ENCODE results near the gene PAFAH1B1. TPM values are rescaled to one million over a fixed set of nuclear protein-coding genes. Genes with fewer than 3 reads are reported as not detected.
A peak's percentile ranks its signal among the peaks of the same experiment; 100 is the strongest.

The PAFAH1B1 gene
- total RNA-seq, 2 donors from 2014 or later = 39.7 to 60.3 TPM

- WGBS, 2 donors = 91 to 93% methylated on average over 15 to 16 of the region's 16 CpGs
- H3K27ac ChIP-seq = no peak overlapping the region
- intact Hi-C loops (cut with DNase I) = loop anchor here (10.0 kb wide), 1 partner anchor 109 kb away; the partner anchor contains the start of gene PAFAH1B1
- H3K9me3 ChIP-seq = no peaks in the 10 kb centered on the region
- peaks cover 6 to 34% of the 10 kb centered on the region in 2 donors for H3K36me3 ChIP-seq (replicated peaks in 1 of 2; ENCODE audit: insufficient read depth in 1 of 2, low read depth in 2 of 2)
- no peak for TF ChIP-seq POLR2A (IDR thresholded peaks at IDR 0.05)
- TF ChIP-seq CTCF (IDR thresholded peaks at IDR 0.05) = no peak
- H3K27me3 ChIP-seq = no peaks in the 10 kb centered on the region
- peaks cover 30% of the 10 kb centered on the region for H3K4me1 ChIP-seq
- no peak overlapping the region for H3K4me3 ChIP-seq
- DNase-seq (peak in 1 of 4 donors; percentile 9), ATAC-seq (no peak)
These were observed 110.2 kb downstream of the PAFAH1B1 start for GRCh38 chr17:2703606-2704005.

- H3K27ac ChIP-seq = no peak overlapping the region
- H3K4me3 ChIP-seq = no peak overlapping the region
- H3K4me1 ChIP-seq = peaks cover 37% of the 10 kb centered on the region
- ATAC-seq = no peak
- intact Hi-C loops (cut with DNase I) = loop anchor here (10.0 kb wide), 1 partner anchor 109 kb away; the partner anchor contains the start of gene PAFAH1B1
- peak in 1 of 4 donors; percentile 12 for DNase-seq
- no peaks in the 10 kb centered on the region for H3K9me3 ChIP-seq
- no peak for TF ChIP-seq POLR2A (IDR thresholded peaks at IDR 0.05)
- TF ChIP-seq CTCF (IDR thresholded peaks at IDR 0.05) = no peak
- no peaks in the 10 kb centered on the region for H3K27me3 ChIP-seq
- peaks cover 6 to 31% of the 10 kb centered on the region in 2 donors for H3K36me3 ChIP-seq (replicated peaks in 1 of 2; ENCODE audit: insufficient read depth in 1 of 2, low read depth in 2 of 2)
- WGBS, 2 donors = 85 to 91% methylated on average over 18 to 38 of the region's 38 CpGs
These were observed 110.8 kb downstream of the PAFAH1B1 start for GRCh38 chr17:2704031-2704889.

- H3K27me3 ChIP-seq = no peaks in the 10 kb centered on the region
- peaks cover 6 to 31% of the 10 kb centered on the region in 2 donors for H3K36me3 ChIP-seq (replicated peaks in 1 of 2; ENCODE audit: insufficient read depth in 1 of 2, low read depth in 2 of 2)
- DNase-seq = no peak
- TF ChIP-seq CTCF (IDR thresholded peaks at IDR 0.05) (no peak), POLR2A (IDR thresholded peaks at IDR 0.05) (no peak)
- H3K9me3 ChIP-seq = no peaks in the 10 kb centered on the region
- intact Hi-C loops (cut with DNase I) = loop anchor here (10.0 kb wide), 1 partner anchor 110 kb away; the partner anchor contains the start of gene PAFAH1B1
- WGBS, 2 donors = 68 to 71% methylated on average over 4 of the region's 4 CpGs
- no peak overlapping the region for H3K4me3 ChIP-seq
- H3K4me1 ChIP-seq = peaks cover 43% of the 10 kb centered on the region
- no peak overlapping the region for H3K27ac ChIP-seq
- no peak for ATAC-seq
These were observed 111.4 kb downstream of the PAFAH1B1 start for GRCh38 chr17:2704890-2705248.

- ATAC-seq (no peak), DNase-seq (peak in 1 of 4 donors; percentile 20)
- Histone ChIP-seq H3K9me3 (no peaks in the 10 kb centered on the region), H3K36me3 (replicated peaks in 1 of 2; ENCODE audit: insufficient read depth in 1 of 2, low read depth in 2 of 2) (peaks cover 6 to 27% of the 10 kb centered on the region in 2 donors), H3K4me3 (no peak overlapping the region), H3K27ac (no peak overlapping the region), H3K27me3 (no peaks in the 10 kb centered on the region), H3K4me1 (peaks cover 47% of the 10 kb centered on the region)
- intact Hi-C loops (cut with DNase I) = loop anchor here (10.0 kb wide), 1 partner anchor 110 kb away; the partner anchor contains the start of gene PAFAH1B1
- 90% methylated on average over 7 of the region's 7 CpGs for WGBS, 2 donors
- TF ChIP-seq CTCF (IDR thresholded peaks at IDR 0.05) (no peak), POLR2A (IDR thresholded peaks at IDR 0.05) (no peak)
These were observed 111.8 kb downstream of the PAFAH1B1 start for GRCh38 chr17:2705263-2705662.
